CD4-positive, alpha-beta memory T cell (primary cell): ENCODE data around the gene PMEL. TPM values are rescaled to one million over a fixed set of nuclear protein-coding genes. Genes with fewer than 3 reads are reported as not detected.

Experiments
- CTCF ChIA-PET: fragments of 350-600 bp; sonication (Branson Sonifier 250); formaldehyde crosslinking; loops from one replicate; lab custom pipeline; 2021; ENCODE audit warnings: inconsistent platforms; ENCODE audit not compliant: partially characterized antibody; lab: Charles Lee
- POLR2A ChIA-PET: fragments of 350-600 bp; sonication (Branson Sonifier 250); formaldehyde crosslinking; loops from one replicate; lab custom pipeline; 2021; ENCODE audit not compliant: partially characterized antibody; lab: Charles Lee
- DNase-seq, 5 donors: peaks; one replicate each; pipeline versions ENCODE4 v3.0.0 to v3.0.0-alpha.2; 2020 to 2022; ENCODE audit warnings: mixed read lengths in 1 of 5
- H3K27ac ChIP-seq: one replicate; pipeline ENCODE4 v1.7.0; 2013; ENCODE audit warnings: low read depth, low read length
- H3K27me3 ChIP-seq: 2 replicates; pipeline ENCODE4 v1.7.0; 2013; ENCODE audit warnings: mild to moderate bottlenecking, low read length, moderate library complexity; ENCODE audit not compliant: insufficient read depth
- H3K36me3 ChIP-seq: 2 replicates; pipeline ENCODE4 v1.7.0; 2013; ENCODE audit warnings: mild to moderate bottlenecking, low read length, moderate library complexity; ENCODE audit not compliant: insufficient read depth
- H3K4me1 ChIP-seq: 2 replicates; pipeline ENCODE4 v1.7.0; 2013; ENCODE audit warnings: mild to moderate bottlenecking, low read length, moderate library complexity; ENCODE audit not compliant: insufficient read depth
- H3K4me3 ChIP-seq, 2 donors: one replicate each; pipeline ENCODE4 v1.7.0; 2013; ENCODE audit warnings: low read length in 2 of 2, mild to moderate bottlenecking in 1 of 2
- H3K9me3 ChIP-seq, 2 donors: one replicate each; pipeline ENCODE4 v1.7.0; 2013; ENCODE audit warnings: low read length in 2 of 2, control low read depth in 1 of 2; ENCODE audit not compliant: control insufficient read depth in 1 of 2
- H3K27ac Mint-ChIP-seq, 7 donors: one replicate each; pipeline ENCODE4 v1.8.0; 2020 to 2021; ENCODE audit warnings: mixed read lengths in 7 of 7, mild to moderate bottlenecking in 6 of 7, inconsistent platforms in 3 of 7, moderate library complexity in 3 of 7
- H3K27me3 Mint-ChIP-seq, 2 donors: one replicate each; pipeline ENCODE4 v1.8.0; 2020 to 2021; ENCODE audit warnings: mixed read lengths in 2 of 2
- H3K36me3 Mint-ChIP-seq, 2 donors: one replicate each; pipeline ENCODE4 v1.8.0; 2020 to 2021; ENCODE audit warnings: mixed read lengths in 2 of 2, inconsistent platforms in 1 of 2, mild to moderate bottlenecking in 1 of 2
- H3K4me1 Mint-ChIP-seq, 4 donors: one replicate each; pipeline ENCODE4 v1.8.0; 2020 to 2021; ENCODE audit warnings: mixed read lengths in 4 of 4, mild to moderate bottlenecking in 1 of 4
- H3K4me3 Mint-ChIP-seq, 8 donors: one replicate each; pipeline ENCODE4 v1.8.0; 2020 to 2021; ENCODE audit warnings: mixed read lengths in 8 of 8, mild to moderate bottlenecking in 7 of 8, moderate library complexity in 6 of 8, inconsistent platforms in 3 of 8
- H3K9me3 Mint-ChIP-seq, 8 donors: one replicate each; pipeline ENCODE4 v1.8.0; 2020 to 2021; ENCODE audit warnings: mixed read lengths in 8 of 8, mild to moderate bottlenecking in 5 of 8, inconsistent platforms in 3 of 8, moderate library complexity in 1 of 8
- intact Hi-C: fragments of 100-400 bp; cut with micrococcal nuclease; formaldehyde crosslinking; loops from one replicate; pipeline ENCODE4 v1.15.1; 2023
- polyA plus RNA-seq, 2 donors: library from polyadenylated mRNA; unstranded; fragments of 300-500 nt; fragmentation: Illumina TruSeq; gene quantifications; one replicate each; pipeline ENCODE4 v1.2.3, GENCODE V29; 2021
- total RNA-seq, 2 experiments: library from RNA; stranded (reverse); gene quantifications; one replicate each; pipeline ENCODE4 v1.2.3, GENCODE V29; 2021

Gene PMEL
- total and polyA plus RNA-seq, 4 experiments from 2014 or later: not detected

GRCh38 chr12:55978393-55978792 lies 12.6 kb upstream of the PMEL start:
- Histone ChIP-seq H3K9me3 (no peaks in the 10 kb centered on the region), H3K36me3 (peaks cover 13% of the 10 kb centered on the region), H3K4me1 (peaks cover 33% of the 10 kb centered on the region), H3K27me3 (no peaks in the 10 kb centered on the region), H3K4me3 (no peak overlapping the region), H3K27ac (no peak overlapping the region)
- ChIA-PET CTCF (interaction anchor here (0.9 to 1.8 kb wide), 2 partner anchors 17 to 18 kb away, joined by 4 to 6 read pairs; partner anchors contain the start of gene SUOX), POLR2A (interaction anchor here (0.7 to 1.8 kb wide), 2 partner anchors 23 to 48 kb away, joined by 3 to 12 read pairs; no protein-coding TSS in a partner anchor)
- H3K36me3 Mint-ChIP-seq: peaks cover 15 to 44% of the 10 kb centered on the region in 2 donors
- no peak overlapping the region for H3K4me3 Mint-ChIP-seq
- no peaks in the 10 kb centered on the region for H3K9me3 Mint-ChIP-seq
- DNase-seq: no peak
- intact Hi-C loops: no loop called here
- peak overlapping the region in 1 of 7 donors; percentile 22 for H3K27ac Mint-ChIP-seq
- no peaks in the 10 kb centered on the region for H3K27me3 Mint-ChIP-seq
- peaks cover 27 to 43% (median 32%) of the 10 kb centered on the region in 4 donors for H3K4me1 Mint-ChIP-seq

GRCh38 chr12:55974308-55974730 lies 8.5 kb upstream of the PMEL start:
- H3K36me3 ChIP-seq: no peaks in the 10 kb centered on the region
- peaks cover 38% of the 10 kb centered on the region for H3K4me1 ChIP-seq
- ChIA-PET CTCF (interaction anchor here (0.9 to 2.5 kb wide), 15 partner anchors 16 to 248 kb away, joined by 3 to 15 read pairs (median 5); partner anchors contain the start of genes DGKA, ORMDL2, PA2G4 and RNF41), POLR2A (interaction anchor here (0.5 to 3.8 kb wide), 58 partner anchors 9 to 671 kb away, joined by 3 to 155 read pairs (median 5); partner anchors contain the start of genes BLOC1S1, COQ10A, DGKA and DNAJC14)
- intact Hi-C loops: loop anchor here (2.0 kb wide), 1 partner anchor 22 kb away; the partner anchor contains the start of gene SUOX
- no peaks in the 10 kb centered on the region for H3K27me3 ChIP-seq
- peak overlapping the region; percentile 60 to 73 for H3K4me3 ChIP-seq
- H3K27ac ChIP-seq: peak overlapping the region; percentile 87
- no peaks in the 10 kb centered on the region for H3K9me3 ChIP-seq
- H3K27ac Mint-ChIP-seq: no peak overlapping the region
- no peaks in the 10 kb centered on the region for H3K9me3 Mint-ChIP-seq
- no peak for DNase-seq
- H3K27me3 Mint-ChIP-seq: no peaks in the 10 kb centered on the region
- no peak overlapping the region for H3K4me3 Mint-ChIP-seq
- H3K36me3 Mint-ChIP-seq: peaks cover 3 to 16% of the 10 kb centered on the region in 2 donors
- H3K4me1 Mint-ChIP-seq: peaks cover 17 to 36% (median 27%) of the 10 kb centered on the region in 4 donors

- no peaks in the 10 kb centered on the region for H3K9me3 ChIP-seq
- DNase-seq: peak; percentile 95 to 100 (median 99)
- Mint-ChIP-seq H3K9me3 (no peaks in the 10 kb centered on the region), H3K27me3 (no peaks in the 10 kb centered on the region), H3K27ac (no peak within 1 kb of the TSS), H3K4me1 (peaks cover 14 to 30% (median 23%) of the 10 kb centered on the region in 4 donors), H3K4me3 (no peak within 1 kb of the TSS), H3K36me3 (peaks cover 0 to 10% of the 10 kb centered on the region in 2 donors)
- H3K4me3 ChIP-seq: peak within 1 kb of the TSS; percentile 60 to 73
- H3K36me3 ChIP-seq: no peaks in the 10 kb centered on the region
- peaks cover 37% of the 10 kb centered on the region for H3K4me1 ChIP-seq
- POLR2A ChIA-PET: interaction anchor here (0.5 to 3.8 kb wide), 60 partner anchors 8 to 703 kb away, joined by 3 to 155 read pairs (median 5); partner anchors contain the start of genes BLOC1S1, COQ10A, DGKA and DNAJC14
- no peaks in the 10 kb centered on the region for H3K27me3 ChIP-seq
- CTCF ChIA-PET: interaction anchor here (0.7 to 2.5 kb wide), 19 partner anchors 15 to 248 kb away, joined by 3 to 15 read pairs (median 4); partner anchors contain the start of genes DGKA, DNAJC14, ORMDL2 and PA2G4
- intact Hi-C loops: loop anchor here (1.0 to 2.0 kb wide), 8 partner anchors 17 to 156 kb away; partner anchors contain the start of genes DNAJC14, PA2G4, RPL41 and RPS26
- peak within 1 kb of the TSS; percentile 87 for H3K27ac ChIP-seq
These were observed 7.9 kb upstream of the PMEL start, which contains the start of gene RAB5B for GRCh38 chr12:55973599-55974307. TSS of gene RAB5B (plus strand) at chr12:55974078. CDS start at chr12:55986961, 12,883 bp downstream.

- Mint-ChIP-seq H3K27ac (no peak overlapping the region), H3K36me3 (peaks cover 0 to 7% of the 10 kb centered on the region in 2 donors), H3K4me3 (no peak overlapping the region), H3K9me3 (no peaks in the 10 kb centered on the region), H3K27me3 (no peaks in the 10 kb centered on the region), H3K4me1 (peaks cover 13 to 30% (median 24%) of the 10 kb centered on the region in 4 donors)
- peak in 3 of 5 donors; percentile 19 to 42 (median 37) for DNase-seq
- Histone ChIP-seq H3K27me3 (no peaks in the 10 kb centered on the region), H3K36me3 (no peaks in the 10 kb centered on the region), H3K27ac (peak overlapping the region; percentile 84), H3K9me3 (no peaks in the 10 kb centered on the region), H3K4me3 (peak overlapping the region; percentile 24 to 72), H3K4me1 (peaks cover 37% of the 10 kb centered on the region)
- CTCF ChIA-PET: interaction anchor here (0.7 to 2.5 kb wide), 15 partner anchors 14 to 233 kb away, joined by 3 to 15 read pairs (median 5); partner anchors contain the start of genes DGKA, DNAJC14, ORMDL2 and SARNP
- intact Hi-C loops: loop anchor here (1.0 to 2.0 kb wide), 7 partner anchors 16 to 156 kb away; partner anchors contain the start of genes DNAJC14, PA2G4, RPL41 and RPS26
- POLR2A ChIA-PET: interaction anchor here (0.6 to 3.8 kb wide), 48 partner anchors 7 to 704 kb away, joined by 3 to 155 read pairs (median 5); partner anchors contain the start of genes BLOC1S1, COQ10A, DGKA and DNAJC14
These were observed 7.2 kb upstream of the PMEL start for GRCh38 chr12:55972911-55973598.

- Histone ChIP-seq H3K9me3 (no peaks in the 10 kb centered on the region), H3K4me3 (peak overlapping the region in 1 of 2 donors; percentile 72), H3K36me3 (no peaks in the 10 kb centered on the region), H3K27me3 (no peaks in the 10 kb centered on the region), H3K4me1 (peaks cover 41% of the 10 kb centered on the region), H3K27ac (peak overlapping the region; percentile 84)
- H3K4me3 Mint-ChIP-seq: peak overlapping the region in 5 of 8 donors; percentile 11 to 59 (median 29)
- H3K27ac Mint-ChIP-seq: peak overlapping the region in 1 of 7 donors; percentile 78
- ChIA-PET POLR2A (interaction anchor here (3.3 to 3.8 kb wide), 2 partner anchors 15 to 41 kb away, joined by 68 to 155 read pairs; partner anchors contain the start of genes DGKA and PYM1), CTCF (no interaction called here)
- peaks cover 17 to 30% (median 26%) of the 10 kb centered on the region in 4 donors for H3K4me1 Mint-ChIP-seq
- intact Hi-C loops: loop anchor here (2.0 kb wide), 1 partner anchor 16 kb away; no protein-coding TSS in a partner anchor
- H3K27me3 Mint-ChIP-seq: no peaks in the 10 kb centered on the region
- peaks cover 0 to 4% of the 10 kb centered on the region in 2 donors for H3K36me3 Mint-ChIP-seq
- no peak for DNase-seq
- no peaks in the 10 kb centered on the region for H3K9me3 Mint-ChIP-seq
These were observed 6.6 kb upstream of the PMEL start for GRCh38 chr12:55972456-55972855.

GRCh38 chr12:55972042-55972441 lies 6.2 kb upstream of the PMEL start:
- H3K4me3 Mint-ChIP-seq: peak overlapping the region in 5 of 8 donors; percentile 11 to 59 (median 29)
- H3K9me3 Mint-ChIP-seq: no peaks in the 10 kb centered on the region
- Histone ChIP-seq H3K9me3 (no peaks in the 10 kb centered on the region), H3K36me3 (no peaks in the 10 kb centered on the region), H3K4me3 (no peak overlapping the region), H3K4me1 (peaks cover 43% of the 10 kb centered on the region), H3K27ac (peak overlapping the region; percentile 84), H3K27me3 (no peaks in the 10 kb centered on the region)
- no peaks in the 10 kb centered on the region for H3K27me3 Mint-ChIP-seq
- CTCF ChIA-PET: no interaction called here
- POLR2A ChIA-PET: interaction anchor here (3.3 to 3.8 kb wide), 2 partner anchors 15 to 40 kb away, joined by 68 to 155 read pairs; partner anchors contain the start of genes DGKA and PYM1
- DNase-seq: no peak
- H3K27ac Mint-ChIP-seq: peak overlapping the region in 1 of 7 donors; percentile 78
- H3K36me3 Mint-ChIP-seq: peaks cover 0 to 4% of the 10 kb centered on the region in 2 donors
- intact Hi-C loops: loop anchor here (2.0 kb wide), 1 partner anchor 15 kb away; no protein-coding TSS in a partner anchor
- H3K4me1 Mint-ChIP-seq: peaks cover 19 to 32% (median 25%) of the 10 kb centered on the region in 4 donors
